ENCODE data around the gene PARD3.

DNA sequence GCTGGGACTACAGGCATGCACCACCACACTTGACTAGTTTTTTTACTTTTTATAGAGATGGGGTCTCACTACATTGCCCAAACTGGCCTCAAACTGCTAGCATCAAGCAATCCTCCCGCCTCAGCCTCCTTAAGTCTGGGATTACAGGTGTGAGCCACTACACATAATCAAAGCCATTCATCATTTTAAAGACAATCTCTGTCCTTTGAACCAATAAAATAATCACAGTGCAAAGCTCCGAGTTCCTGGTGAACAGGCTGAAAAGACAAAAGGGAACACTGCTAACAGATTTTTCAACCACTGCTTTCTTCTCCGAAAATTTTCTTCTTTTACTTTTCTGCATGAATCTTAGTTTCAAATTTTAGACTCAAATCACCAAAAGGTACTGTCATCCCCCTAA, 58.5 kb downstream of the PARD3 start:
- TF ChIP-seq IRF1 (CRISPR knock-in tag; IDR thresholded peaks at IDR 0.05) = no peak
- TF ChIP-seq, protein P1, sequence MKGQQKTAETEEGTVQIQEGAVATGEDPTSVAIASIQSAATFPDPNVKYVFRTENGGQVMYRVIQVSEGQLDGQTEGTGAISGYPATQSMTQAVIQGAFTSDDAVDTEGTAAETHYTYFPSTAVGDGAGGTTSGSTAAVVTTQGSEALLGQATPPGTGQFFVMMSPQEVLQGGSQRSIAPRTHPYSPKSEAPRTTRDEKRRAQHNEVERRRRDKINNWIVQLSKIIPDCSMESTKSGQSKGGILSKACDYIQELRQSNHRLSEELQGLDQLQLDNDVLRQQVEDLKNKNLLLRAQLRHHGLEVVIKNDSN (CRISPR knock-in tag; IDR thresholded peaks at IDR 0.05) = no peak
- TF ChIP-seq CTCF (IDR thresholded peaks at IDR 0.05) = no peak
- TF ChIP-seq, protein P2, sequence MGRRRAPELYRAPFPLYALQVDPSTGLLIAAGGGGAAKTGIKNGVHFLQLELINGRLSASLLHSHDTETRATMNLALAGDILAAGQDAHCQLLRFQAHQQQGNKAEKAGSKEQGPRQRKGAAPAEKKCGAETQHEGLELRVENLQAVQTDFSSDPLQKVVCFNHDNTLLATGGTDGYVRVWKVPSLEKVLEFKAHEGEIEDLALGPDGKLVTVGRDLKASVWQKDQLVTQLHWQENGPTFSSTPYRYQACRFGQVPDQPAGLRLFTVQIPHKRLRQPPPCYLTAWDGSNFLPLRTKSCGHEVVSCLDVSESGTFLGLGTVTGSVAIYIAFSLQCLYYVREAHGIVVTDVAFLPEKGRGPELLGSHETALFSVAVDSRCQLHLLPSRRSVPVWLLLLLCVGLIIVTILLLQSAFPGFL (CRISPR knock-in tag; IDR thresholded peaks at IDR 0.05; ENCODE audit: borderline replicate concordance) = no peak
- TF ChIP-seq, protein P3, sequence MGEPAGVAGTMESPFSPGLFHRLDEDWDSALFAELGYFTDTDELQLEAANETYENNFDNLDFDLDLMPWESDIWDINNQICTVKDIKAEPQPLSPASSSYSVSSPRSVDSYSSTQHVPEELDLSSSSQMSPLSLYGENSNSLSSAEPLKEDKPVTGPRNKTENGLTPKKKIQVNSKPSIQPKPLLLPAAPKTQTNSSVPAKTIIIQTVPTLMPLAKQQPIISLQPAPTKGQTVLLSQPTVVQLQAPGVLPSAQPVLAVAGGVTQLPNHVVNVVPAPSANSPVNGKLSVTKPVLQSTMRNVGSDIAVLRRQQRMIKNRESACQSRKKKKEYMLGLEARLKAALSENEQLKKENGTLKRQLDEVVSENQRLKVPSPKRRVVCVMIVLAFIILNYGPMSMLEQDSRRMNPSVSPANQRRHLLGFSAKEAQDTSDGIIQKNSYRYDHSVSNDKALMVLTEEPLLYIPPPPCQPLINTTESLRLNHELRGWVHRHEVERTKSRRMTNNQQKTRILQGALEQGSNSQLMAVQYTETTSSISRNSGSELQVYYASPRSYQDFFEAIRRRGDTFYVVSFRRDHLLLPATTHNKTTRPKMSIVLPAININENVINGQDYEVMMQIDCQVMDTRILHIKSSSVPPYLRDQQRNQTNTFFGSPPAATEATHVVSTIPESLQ (CRISPR knock-in tag; IDR thresholded peaks at IDR 0.05) = no peak
- TF ChIP-seq MAX (CRISPR knock-in tag; IDR thresholded peaks at IDR 0.05) = no peak
- TF ChIP-seq JAZF1 (CRISPR knock-in tag; IDR thresholded peaks at IDR 0.05) = no peak
